Mucosa of descending colon (tissue), 3 donors: ENCODE measurements around the gene SORCS2. TPM values are rescaled to one million over a fixed set of nuclear protein-coding genes. Genes with fewer than 3 reads are reported as not detected.
A peak's percentile ranks its signal among the peaks of the same experiment; 100 is the strongest.

ENCODE experiments used
- ATAC-seq: fragments of 200-7000 bp; cut with Tn5 transposase; one replicate; pipeline ENCODE4 v1.9.1; 2020; ENCODE audit warnings: mild to moderate bottlenecking, moderate library complexity
- DNase-seq, 3 donors: peaks; one replicate each; pipeline ENCODE4 v3.0.0-alpha.2; 2020
- H3K36me3 ChIP-seq: fragments of 200-600 bp; one replicate; pipeline ENCODE4 v1.8.0; 2021; ENCODE audit warnings: low read depth, mild to moderate bottlenecking
- H3K4me1 ChIP-seq: fragments of 200-600 bp; one replicate; pipeline ENCODE4 v1.8.0; 2021; ENCODE audit warnings: low read depth, mild to moderate bottlenecking
- H3K4me3 ChIP-seq: fragments of 200-600 bp; one replicate; pipeline ENCODE4 v1.8.0; 2021; ENCODE audit warnings: mild to moderate bottlenecking
- H3K9me3 ChIP-seq: fragments of 200-600 bp; one replicate; pipeline ENCODE4 v1.8.0; 2021; ENCODE audit warnings: mild to moderate bottlenecking
- intact Hi-C, 2 donors: fragments of 100-400 bp; cut with DNase I in 1 of 2; cut with micrococcal nuclease in 1 of 2; formaldehyde crosslinking; loops; one replicate each; pipeline versions ENCODE4 v1.11.0 to v1.11.1; 2022; cut with DNase I, micrococcal nuclease
- long read RNA-seq, 2 donors: library from polyadenylated mRNA; unstranded; transcript quantifications; one replicate each; pipeline ENCODE4 v2.0.0, GENCODE V29; 2019 to 2021
- total RNA-seq, 3 donors: library from RNA; stranded (reverse); fragmentation: NEBNext Ultra II Directional in 2 of 3; extraction: Animal tissue kit (Norgen Biotek cat#: 25700) in 2 of 3; gene quantifications; one replicate each; pipeline versions ENCODE4 v1.2.1 to v1.2.4, GENCODE V29; 2021 to 2023
- TF ChIP-seq, protein P1 (sequence below): fragments of 200-600 bp; IDR thresholded peaks from one replicate; pipeline ENCODE4 v1.8.0; 2022; ENCODE audit warnings: antibody characterized with exemption, mild to moderate bottlenecking
- donor health status: DM: no; HTN: no; CAD: no; lungs with moderate emphysema.
- donor health status: DM: no; HTN: no; CAD: no.
- donor health status: DM: no; HTN: yes; CAD: no.

SORCS2 gene
- total RNA-seq: 1 to 10 TPM in 2 of 3 donors, under 1 TPM in 1; 0.20 to 3.1 (median 1.5) TPM
- long read RNA-seq, donor 1, partial matches to known transcripts: 4 of 5 reads
- long read RNA-seq, donor 1, other reads (novel, unspliced or antisense): 1 of 5 reads
- long read RNA-seq, donor 2: 0 reads

GRCh38 chr4:7192252-7193029 is at the start of gene SORCS2:
TSS of gene SORCS2 (plus strand) at chr4:7192538.
- Histone ChIP-seq H3K36me3 (no peaks in the 10 kb centered on the region), H3K4me1 (no peaks in the 10 kb centered on the region), H3K9me3 (no peaks in the 10 kb centered on the region), H3K4me3 (no peak within 1 kb of the TSS)
- TF ChIP-seq, protein P1, sequence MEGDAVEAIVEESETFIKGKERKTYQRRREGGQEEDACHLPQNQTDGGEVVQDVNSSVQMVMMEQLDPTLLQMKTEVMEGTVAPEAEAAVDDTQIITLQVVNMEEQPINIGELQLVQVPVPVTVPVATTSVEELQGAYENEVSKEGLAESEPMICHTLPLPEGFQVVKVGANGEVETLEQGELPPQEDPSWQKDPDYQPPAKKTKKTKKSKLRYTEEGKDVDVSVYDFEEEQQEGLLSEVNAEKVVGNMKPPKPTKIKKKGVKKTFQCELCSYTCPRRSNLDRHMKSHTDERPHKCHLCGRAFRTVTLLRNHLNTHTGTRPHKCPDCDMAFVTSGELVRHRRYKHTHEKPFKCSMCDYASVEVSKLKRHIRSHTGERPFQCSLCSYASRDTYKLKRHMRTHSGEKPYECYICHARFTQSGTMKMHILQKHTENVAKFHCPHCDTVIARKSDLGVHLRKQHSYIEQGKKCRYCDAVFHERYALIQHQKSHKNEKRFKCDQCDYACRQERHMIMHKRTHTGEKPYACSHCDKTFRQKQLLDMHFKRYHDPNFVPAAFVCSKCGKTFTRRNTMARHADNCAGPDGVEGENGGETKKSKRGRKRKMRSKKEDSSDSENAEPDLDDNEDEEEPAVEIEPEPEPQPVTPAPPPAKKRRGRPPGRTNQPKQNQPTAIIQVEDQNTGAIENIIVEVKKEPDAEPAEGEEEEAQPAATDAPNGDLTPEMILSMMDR: peak; percentile 63
- intact Hi-C loops: loop anchor here in 1 of 2 donors (10.0 kb wide), 2 partner anchors 102 to 522 kb away; no protein-coding TSS in a partner anchor
- ATAC-seq (peak; percentile 83), DNase-seq (peak in 2 of 3 donors; percentile 60 to 70)

DNA sequence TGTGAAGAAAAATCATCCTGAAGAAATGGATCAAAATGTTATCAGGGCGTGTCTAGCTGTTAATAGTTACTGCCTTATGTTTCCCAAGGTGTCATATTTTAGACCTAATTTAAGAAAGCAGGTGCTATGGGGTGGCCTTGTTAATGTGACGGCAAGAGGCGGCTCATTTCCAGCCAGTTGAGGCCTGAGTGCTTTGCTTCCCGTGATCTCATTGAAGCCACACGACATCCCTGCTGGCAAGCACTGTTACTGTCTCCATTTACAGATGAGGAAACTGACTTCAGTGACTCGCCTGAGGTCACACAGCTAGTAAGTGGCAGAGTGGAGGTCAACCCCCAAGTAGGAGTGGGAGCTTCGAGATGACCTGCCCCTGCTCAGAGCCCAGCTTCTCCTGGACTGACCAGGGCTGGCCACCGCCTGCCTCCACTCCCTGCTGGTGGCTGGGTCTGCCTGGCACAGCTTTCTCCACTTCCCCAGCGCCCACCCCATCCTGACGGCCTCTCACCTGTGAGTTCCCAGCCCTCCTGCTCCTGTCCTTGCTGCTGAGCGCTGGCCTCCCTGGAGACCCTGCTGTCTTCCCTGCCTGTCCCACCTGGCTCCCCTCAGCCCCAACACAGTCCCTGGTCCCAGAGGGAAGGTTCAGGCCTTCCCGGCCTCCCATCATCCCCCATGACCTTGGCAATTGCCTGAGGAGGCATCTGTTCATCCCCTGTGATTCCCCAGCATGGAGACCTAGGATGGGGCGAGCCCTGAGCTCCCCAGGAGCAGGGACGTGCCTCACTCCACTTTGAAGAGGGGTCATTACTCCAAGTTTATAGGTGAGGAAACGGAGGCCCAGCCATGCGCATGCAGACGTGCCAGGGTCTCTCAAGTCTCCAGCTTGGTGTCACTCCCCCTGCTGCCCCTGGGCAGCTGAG is 47.7 kb upstream of the SORCS2 start:
- H3K4me1 ChIP-seq: no peaks in the 10 kb centered on the region
- no peaks in the 10 kb centered on the region for H3K36me3 ChIP-seq
- ATAC-seq: no peak
- intact Hi-C loops: no loop called here
- TF ChIP-seq, protein P1: no peak
- no peak overlapping the region for H3K4me3 ChIP-seq
- no peak for DNase-seq
- no peaks in the 10 kb centered on the region for H3K9me3 ChIP-seq

DNA sequence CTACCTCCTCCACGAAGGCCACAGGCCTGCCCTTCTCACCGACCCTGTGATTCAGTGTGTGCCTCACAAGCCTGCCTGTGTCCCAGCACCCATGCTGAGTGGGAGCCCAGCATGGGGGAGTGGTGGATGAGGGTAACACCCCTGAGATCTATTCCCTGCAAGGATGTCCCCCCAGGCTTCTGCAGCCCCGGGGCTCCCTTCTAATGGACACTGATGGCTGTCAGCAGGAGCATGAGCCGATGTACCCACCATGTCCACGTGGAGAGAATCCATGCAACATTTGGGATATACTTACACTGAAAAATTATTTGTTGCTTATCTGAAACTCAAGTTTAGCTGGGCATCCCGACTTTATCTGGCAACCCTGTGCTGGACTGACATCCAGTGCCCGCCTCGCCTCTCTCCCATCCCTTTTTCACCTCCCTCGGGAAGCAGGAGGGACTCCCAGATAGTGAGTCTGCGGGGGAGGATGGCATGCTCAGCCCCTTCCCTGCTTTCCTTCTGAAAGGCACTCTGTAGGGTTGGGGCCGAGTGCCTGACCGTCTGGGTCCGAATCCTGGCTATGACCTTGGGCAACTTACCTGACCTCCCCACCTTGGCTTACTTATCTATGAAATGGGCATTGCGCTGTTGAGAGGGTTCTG is 46.9 kb upstream of the SORCS2 start:
- no peak for ATAC-seq
- H3K9me3 ChIP-seq: no peaks in the 10 kb centered on the region
- DNase-seq: no peak
- intact Hi-C loops: no loop called here
- TF ChIP-seq, protein P1: no peak
- H3K36me3 ChIP-seq: no peaks in the 10 kb centered on the region
- no peak overlapping the region for H3K4me3 ChIP-seq
- no peaks in the 10 kb centered on the region for H3K4me1 ChIP-seq

DNA sequence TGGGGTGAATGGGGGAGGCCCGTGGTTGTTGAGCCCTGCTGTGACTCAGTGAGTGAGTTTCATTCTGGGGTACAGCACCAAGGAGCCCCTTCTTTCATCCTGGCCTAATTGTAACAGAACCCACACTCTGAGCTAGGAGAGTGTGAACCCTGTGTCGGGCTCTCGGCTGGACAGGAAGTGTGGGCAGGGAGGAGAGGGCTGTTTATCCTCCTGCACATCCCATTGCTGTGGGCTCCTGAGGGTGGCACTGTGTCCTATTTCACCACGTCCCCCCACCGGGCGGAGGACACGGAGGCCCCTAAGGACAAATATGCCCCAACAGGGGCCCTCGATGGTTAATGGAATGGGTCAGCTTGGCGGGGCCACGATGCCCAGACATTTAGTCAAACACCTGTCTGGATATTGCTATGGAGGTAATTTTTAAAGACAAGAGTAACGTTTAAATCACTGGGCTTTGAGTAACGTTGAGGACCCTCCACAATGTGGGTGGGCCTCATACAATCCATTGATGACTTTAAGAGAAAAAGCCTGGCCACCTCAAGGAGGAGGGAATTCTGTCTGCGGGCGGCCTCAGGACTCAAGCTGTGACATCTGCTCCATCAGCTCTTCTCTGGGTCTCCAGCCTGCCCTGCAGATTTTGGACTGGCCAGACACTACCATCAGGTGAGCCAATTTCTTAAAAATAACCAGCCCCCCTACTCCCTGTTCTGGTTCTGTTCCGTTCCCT is 46.1 kb upstream of the SORCS2 start:
- Histone ChIP-seq H3K9me3 (no peaks in the 10 kb centered on the region), H3K36me3 (no peaks in the 10 kb centered on the region), H3K4me1 (no peaks in the 10 kb centered on the region), H3K4me3 (no peak overlapping the region)
- intact Hi-C loops: no loop called here
- TF ChIP-seq, protein P1: no peak
- DNase-seq: no peak
- ATAC-seq: no peak

- TF ChIP-seq, protein P1: no peak
- H3K4me1 ChIP-seq: no peaks in the 10 kb centered on the region
- no peaks in the 10 kb centered on the region for H3K9me3 ChIP-seq
- intact Hi-C loops: no loop called here
- no peak for DNase-seq
- ATAC-seq: no peak
- H3K4me3 ChIP-seq: no peak overlapping the region
- no peaks in the 10 kb centered on the region for H3K36me3 ChIP-seq
Measured at GRCh38 chr4:7146786-7147115, 45.6 kb upstream of the SORCS2 start.
